Mesothelial cell of epicardium (in vitro differentiated cells): ENCODE measurements around the gene DPPA2. TPM values are rescaled to one million over a fixed set of nuclear protein-coding genes. Genes with fewer than 3 reads are reported as not detected.

Experiments
- DNase-seq, 2 experiments: peaks; one replicate each; pipeline ENCODE4 v3.0.0; 2021; ENCODE audit warnings: low spot score in 2 of 2; ENCODE audit not compliant: unreplicated experiment in 2 of 2
- H3K27ac Mint-ChIP-seq: 2 replicates; pipeline ENCODE4 v1.8.0; 2021; ENCODE audit warnings: mixed read lengths
- H3K27me3 Mint-ChIP-seq: 2 replicates; pipeline ENCODE4 v1.8.0; 2021; ENCODE audit warnings: low read depth, mixed read lengths
- H3K36me3 Mint-ChIP-seq: 2 replicates; pipeline ENCODE4 v1.8.0; 2021; ENCODE audit warnings: mixed read lengths
- H3K4me1 Mint-ChIP-seq: 2 replicates; pipeline ENCODE4 v1.8.0; 2021; ENCODE audit warnings: mixed read lengths
- H3K4me3 Mint-ChIP-seq: 2 replicates; pipeline ENCODE4 v1.8.0; 2021; ENCODE audit warnings: mild to moderate bottlenecking, moderate library complexity, mixed read lengths
- H3K9me3 Mint-ChIP-seq: 2 replicates; pipeline ENCODE4 v1.8.0; 2021; ENCODE audit warnings: mixed read lengths
- CTCF ChIP-seq: fragments of 200-600 bp; sonication (generic); IDR thresholded peaks from one replicate; pipeline ENCODE4 v1.5.0; 2021; ENCODE audit warnings: antibody characterized with exemption; ENCODE audit not compliant: unreplicated experiment
- total RNA-seq: library from RNA; stranded (reverse); gene quantifications from 3 replicates; pipeline ENCODE4 v1.2.1, GENCODE V29; 2021

The DPPA2 gene
- total RNA-seq, 1 donor from 2014 or later: 1.2 TPM

DNA sequence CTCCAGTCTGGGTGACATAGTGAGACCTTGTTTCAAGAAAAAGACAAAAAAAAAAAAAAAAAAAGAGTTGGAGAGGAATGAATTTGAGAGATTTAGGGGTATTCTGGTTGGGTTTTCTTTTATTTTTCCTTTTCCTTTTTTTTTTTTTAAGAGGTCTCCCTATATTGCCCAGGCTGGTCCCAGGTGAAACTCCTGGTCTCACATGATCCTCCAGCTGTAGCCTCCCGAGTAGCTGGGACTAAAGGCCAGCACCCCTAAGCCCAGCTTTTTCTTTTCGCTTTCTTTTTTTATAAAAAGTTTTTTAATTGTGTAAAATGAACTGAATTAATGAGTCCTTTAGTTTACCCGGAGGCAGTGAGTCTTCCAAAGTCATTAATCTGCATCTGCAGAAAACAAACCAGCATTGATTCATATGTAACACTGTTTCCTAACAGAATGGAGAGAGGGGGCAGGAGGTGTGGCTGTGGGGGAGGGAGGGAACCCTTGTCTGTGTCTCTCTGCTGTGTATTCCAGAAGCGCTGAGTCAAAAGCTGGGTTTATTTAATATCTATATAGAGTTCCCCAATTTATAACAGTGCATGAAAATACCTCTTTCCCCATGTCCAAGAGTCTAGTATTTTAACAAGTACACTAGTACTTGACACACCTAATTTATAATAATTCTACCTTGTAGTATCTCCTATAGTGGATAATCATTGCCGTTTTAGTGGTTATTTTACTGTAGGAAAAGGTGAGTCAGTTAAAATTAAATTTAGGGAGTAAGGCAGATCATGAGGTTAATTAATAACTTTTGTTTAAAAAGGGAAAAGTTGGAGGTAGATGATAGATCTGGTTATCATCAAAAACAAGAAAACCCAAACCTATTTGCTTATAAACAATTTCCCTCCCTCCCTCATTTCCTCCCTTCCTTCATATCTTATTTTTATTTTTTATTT is 23.7 kb upstream of the DPPA2 start:
- H3K36me3 Mint-ChIP-seq: no peaks in the 10 kb centered on the region
- no peak for DNase-seq
- no peak overlapping the region for H3K27ac Mint-ChIP-seq
- H3K27me3 Mint-ChIP-seq: no peaks in the 10 kb centered on the region
- TF ChIP-seq CTCF: no peak
- H3K4me1 Mint-ChIP-seq: peaks cover 25% of the 10 kb centered on the region
- H3K9me3 Mint-ChIP-seq: peaks cover 4% of the 10 kb centered on the region
- no peak overlapping the region for H3K4me3 Mint-ChIP-seq

DNA sequence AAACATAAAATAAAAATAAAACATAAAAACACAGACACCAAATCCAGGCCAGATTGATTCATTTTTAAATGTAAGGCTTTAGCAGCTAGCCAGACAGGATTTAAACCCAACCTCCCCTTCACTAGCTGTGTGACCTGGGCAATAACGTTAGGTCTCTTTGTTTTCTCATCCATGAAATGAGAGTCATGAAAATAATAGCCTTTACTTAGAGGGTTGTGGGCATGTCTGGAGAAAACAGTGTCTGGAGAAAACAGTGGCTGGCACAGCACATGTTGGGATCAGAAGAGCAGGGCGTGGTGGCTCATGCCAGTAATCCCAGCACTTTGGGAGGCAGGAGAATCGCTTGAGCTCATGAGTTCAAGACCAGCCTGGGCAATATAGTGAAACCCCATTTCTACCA is 22.9 kb upstream of the DPPA2 start:
- no peak for DNase-seq
- H3K27me3 Mint-ChIP-seq: no peaks in the 10 kb centered on the region
- H3K36me3 Mint-ChIP-seq: no peaks in the 10 kb centered on the region
- no peak overlapping the region for H3K4me3 Mint-ChIP-seq
- H3K4me1 Mint-ChIP-seq: peaks cover 32% of the 10 kb centered on the region
- TF ChIP-seq CTCF: no peak
- H3K9me3 Mint-ChIP-seq: no peaks in the 10 kb centered on the region
- H3K27ac Mint-ChIP-seq: no peak overlapping the region

DNA sequence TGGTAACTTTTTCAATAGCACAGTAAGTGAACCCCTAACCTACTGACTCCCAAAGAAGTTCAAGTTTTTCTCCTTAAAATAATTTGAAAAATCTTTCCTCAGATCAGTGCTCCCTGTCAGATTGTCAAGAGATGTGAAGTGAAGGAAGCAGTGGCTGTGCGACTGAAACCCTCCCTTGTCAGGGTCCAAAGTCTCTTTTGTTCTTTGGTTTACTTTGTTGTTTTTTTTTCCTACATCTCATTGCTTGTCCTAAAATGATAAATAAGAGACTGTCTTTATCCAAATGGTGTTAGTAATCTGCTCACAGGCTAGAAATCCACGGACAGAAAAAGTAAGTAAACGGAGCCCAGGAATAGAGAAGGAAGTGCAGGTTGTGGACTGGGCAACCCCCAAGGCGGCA is 22.0 kb upstream of the DPPA2 start:
- Mint-ChIP-seq H3K4me3 (peak overlapping the region; percentile 90), H3K27me3 (no peaks in the 10 kb centered on the region), H3K27ac (peak overlapping the region; percentile 27), H3K4me1 (peaks cover 37% of the 10 kb centered on the region), H3K9me3 (no peaks in the 10 kb centered on the region), H3K36me3 (no peaks in the 10 kb centered on the region)
- TF ChIP-seq CTCF: no peak
- DNase-seq: no peak

- H3K27ac Mint-ChIP-seq: peak within 1 kb of the TSS; percentile 96
- peaks cover 3% of the 10 kb centered on the region for H3K36me3 Mint-ChIP-seq
- DNase-seq: no peak
- peaks cover 37% of the 10 kb centered on the region for H3K4me1 Mint-ChIP-seq
- H3K4me3 Mint-ChIP-seq: peak within 1 kb of the TSS; percentile 90
- TF ChIP-seq CTCF: no peak
- H3K27me3 Mint-ChIP-seq: no peaks in the 10 kb centered on the region
- no peaks in the 10 kb centered on the region for H3K9me3 Mint-ChIP-seq
Observed at GRCh38 chr3:109337393-109337792, 21.1 kb upstream of the DPPA2 start, which contains the start of gene DPPA4. TSS of gene DPPA4 (minus strand) at chr3:109337546. CDS start at chr3:109337517, 29 bp downstream.

DNA sequence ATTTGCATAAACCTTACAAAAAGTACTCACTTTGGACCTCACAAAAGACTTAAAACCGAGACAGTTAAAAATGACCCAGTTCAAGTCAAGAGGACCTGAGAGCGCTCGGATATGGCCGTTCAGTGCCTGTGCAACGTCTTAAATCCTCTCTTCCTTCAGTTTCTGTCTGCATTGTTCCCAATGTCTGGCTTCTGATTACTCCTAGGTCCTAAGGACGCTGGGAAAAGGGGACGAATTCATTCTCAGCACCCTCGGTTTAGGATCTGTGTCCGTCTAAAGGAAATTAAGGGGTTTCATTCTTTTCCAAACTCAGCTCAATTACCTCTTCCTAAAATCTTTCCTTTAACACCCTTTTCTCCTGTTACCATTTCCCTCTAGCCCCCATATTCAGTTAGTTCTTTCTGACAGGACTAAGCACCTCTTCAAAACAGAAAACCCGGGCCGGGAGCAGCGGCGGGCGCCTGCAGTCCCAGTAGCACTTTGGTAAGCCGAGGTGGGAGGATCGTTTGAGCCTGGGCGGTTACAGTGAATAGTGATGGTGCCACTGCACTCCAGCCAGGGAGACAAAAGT is 20.1 kb upstream of the DPPA2 start:
- Mint-ChIP-seq H3K4me1 (peaks cover 37% of the 10 kb centered on the region), H3K9me3 (no peaks in the 10 kb centered on the region), H3K4me3 (peak overlapping the region; percentile 90), H3K27ac (peak overlapping the region; percentile 96), H3K36me3 (peaks cover 7% of the 10 kb centered on the region), H3K27me3 (no peaks in the 10 kb centered on the region)
- TF ChIP-seq CTCF: no peak
- DNase-seq: peak in 1 of 2 experiments; percentile 51
